CD14-positive monocyte (primary cell): ENCODE data around the gene CELSR3. TPM values are rescaled to one million over a fixed set of nuclear protein-coding genes. Genes with fewer than 3 reads are reported as not detected.

Experiments used
- DNase-seq, 3 donors: peaks; one replicate each; pipeline ENCODE4 v3.0.0-alpha.2; 2011 to 2022
- H2AFZ ChIP-seq: 2 replicates; pipeline ENCODE4 v1.6.0; 2012; ENCODE audit warnings: mild to moderate bottlenecking, low read depth, low read length, inconsistent platforms; ENCODE audit not compliant: insufficient read depth, poor library complexity, severe bottlenecking
- H3K27ac ChIP-seq, 2 donors: 1 replicate in 1 of 2; 2 replicates in 1 of 2; pipeline ENCODE4 v1.5.1; 2012 to 2013; ENCODE audit warnings: low read length in 2 of 2, control low read depth in 1 of 2, inconsistent platforms in 1 of 2, low read depth in 1 of 2, mild to moderate bottlenecking in 1 of 2
- H3K27me3 ChIP-seq, 2 donors: one replicate each; pipeline versions ENCODE4 v1.6.0 to v1.6.1; 2011 to 2013; ENCODE audit warnings: low read length in 2 of 2; ENCODE audit not compliant: control insufficient read depth in 2 of 2, insufficient read depth in 2 of 2
- H3K36me3 ChIP-seq, 2 donors: replicated peaks in 1 of 2; 1 replicate in 1 of 2; 2 replicates in 1 of 2; pipeline versions ENCODE4 v1.5.1 to v1.6.1; 2012 to 2013; ENCODE audit warnings: low read length in 2 of 2, control low read depth in 1 of 2, inconsistent platforms in 1 of 2, mild to moderate bottlenecking in 1 of 2; ENCODE audit not compliant: insufficient read depth in 2 of 2, control insufficient read depth in 1 of 2
- H3K4me1 ChIP-seq, 2 donors: 1 replicate in 1 of 2; 2 replicates in 1 of 2; pipeline versions ENCODE4 v1.5.1 to v1.6.1; 2012 to 2013; ENCODE audit warnings: low read length in 2 of 2, control low read depth in 1 of 2, inconsistent platforms in 1 of 2, mild to moderate bottlenecking in 1 of 2, moderate library complexity in 1 of 2; ENCODE audit not compliant: insufficient read depth in 2 of 2, control insufficient read depth in 1 of 2
- H3K4me2 ChIP-seq: replicated peaks from 2 replicates; pipeline ENCODE3; 2012; ENCODE audit warnings: low read length, moderate library complexity, mild to moderate bottlenecking; ENCODE audit not compliant: poor library complexity, severe bottlenecking; ENCODE audit errors: extremely low read depth
- H3K4me3 ChIP-seq, 3 experiments: fragments of 200-600 bp in 1 of 3; sonication (generic) in 1 of 3; replicated peaks in 1 of 3; 1 replicate in 2 of 3; 2 replicates in 1 of 3; pipeline ENCODE4 v1.5.1; 2011 to 2013; ENCODE audit warnings: low read length in 3 of 3, mild to moderate bottlenecking in 3 of 3, control low read depth in 2 of 3, low read depth in 2 of 3, inconsistent platforms in 1 of 3, moderate library complexity in 1 of 3
- H3K79me2 ChIP-seq: 2 replicates; pipeline ENCODE4 v1.6.0; 2012; ENCODE audit warnings: mild to moderate bottlenecking, control low read depth, inconsistent platforms, low read length, moderate library complexity; ENCODE audit not compliant: insufficient read depth
- H3K9ac ChIP-seq: 2 replicates; pipeline ENCODE4 v1.6.0; 2017; ENCODE audit warnings: low read length, mild to moderate bottlenecking; ENCODE audit not compliant: insufficient read depth, poor library complexity, severe bottlenecking
- H3K9me3 ChIP-seq, 2 donors: replicated peaks in 1 of 2; 1 replicate in 1 of 2; 2 replicates in 1 of 2; pipeline versions ENCODE4 v1.5.1 to v1.6.1; 2012 to 2013; ENCODE audit warnings: low read length in 2 of 2, control low read depth in 1 of 2; ENCODE audit not compliant: control insufficient read depth in 1 of 2, insufficient read depth in 1 of 2
- H4K20me1 ChIP-seq: 2 replicates; pipeline ENCODE4 v1.6.0; 2012; ENCODE audit warnings: mild to moderate bottlenecking, low read length, control low read depth, moderate library complexity; ENCODE audit not compliant: insufficient read depth
- H3K27ac Mint-ChIP-seq, 7 donors: one replicate each; pipeline ENCODE4 v1.8.0; 2020; ENCODE audit warnings: mild to moderate bottlenecking in 7 of 7, mixed read lengths in 7 of 7, moderate library complexity in 6 of 7, inconsistent platforms in 2 of 7
- H3K27me3 Mint-ChIP-seq, 3 donors: one replicate each; pipeline ENCODE4 v1.8.0; 2021 to 2022; ENCODE audit warnings: low read depth in 3 of 3, mild to moderate bottlenecking in 3 of 3, mixed read lengths in 3 of 3, moderate library complexity in 3 of 3, inconsistent platforms in 1 of 3
- H3K36me3 Mint-ChIP-seq, 2 donors: one replicate each; pipeline ENCODE4 v1.8.0; 2020; ENCODE audit warnings: mixed read lengths in 2 of 2, inconsistent platforms in 1 of 2, mild to moderate bottlenecking in 1 of 2
- H3K4me1 Mint-ChIP-seq: one replicate; pipeline ENCODE4 v1.8.0; 2020; ENCODE audit warnings: mild to moderate bottlenecking, mixed read lengths
- H3K4me3 Mint-ChIP-seq, 2 donors: one replicate each; pipeline ENCODE4 v1.8.0; 2020; ENCODE audit warnings: mild to moderate bottlenecking in 2 of 2, mixed read lengths in 2 of 2, moderate library complexity in 1 of 2
- H3K9me3 Mint-ChIP-seq, 7 donors: one replicate each; pipeline ENCODE4 v1.8.0; 2020 to 2022; ENCODE audit warnings: mixed read lengths in 7 of 7, mild to moderate bottlenecking in 6 of 7, moderate library complexity in 6 of 7, inconsistent platforms in 2 of 7
- CTCF ChIP-seq: fragments of 200-600 bp; IDR thresholded peaks from one replicate; pipeline ENCODE4 v1.8.0; 2022; ENCODE audit warnings: antibody characterized with exemption, mild to moderate bottlenecking
- WGBS: methylation state at CpG from one replicate; pipeline ENCODE4 v1.1.5; 2013; ENCODE audit warnings: missing lambda C conversion rate; ENCODE audit not compliant: insufficient coverage; 5-methylcytosine and 5-hydroxymethylcytosine counted together
- intact Hi-C, 2 donors: fragments of 100-400 bp; cut with micrococcal nuclease; formaldehyde crosslinking; loops; one replicate each; pipeline versions ENCODE4 v1.15.0 to v1.15.1; 2023
- polyA plus RNA-seq, 3 donors: library from polyadenylated mRNA; depleted of rRNA in 1 of 3; unstranded in 2 of 3; stranded (reverse) in 1 of 3; fragments of 300-500 nt in 2 of 3; fragments of >200 nt in 1 of 3; fragmentation: Illumina TruSeq in 2 of 3; gene quantifications; 1 replicate in 2 of 3; 2 replicates in 1 of 3; pipeline ENCODE4 v1.2.3, GENCODE V29; 2012 to 2021

Gene CELSR3
- polyA plus RNA-seq, 3 donors, result 0.95 TPM; not detected in 2

- intact Hi-C loops, result no loop called here
- Mint-ChIP-seq H3K36me3 (peaks cover 54 to 72% of the 10 kb centered on the region in 2 donors), H3K27ac (peak overlapping the region in 2 of 7 donors; percentile 10 to 22), H3K4me3 (no peak overlapping the region), H3K4me1 (no peaks in the 10 kb centered on the region), H3K9me3 (no peaks in the 10 kb centered on the region), H3K27me3 (peaks cover 0 to 1% (median 0%) of the 10 kb centered on the region in 3 donors)
- Histone ChIP-seq H3K27ac (no peak overlapping the region), H3K79me2 (peaks cover 57% of the 10 kb centered on the region), H3K4me3 (no peak overlapping the region), H2AFZ (no peak overlapping the region), H3K36me3 (peaks cover 64 to 87% of the 10 kb centered on the region in 2 donors), H3K9me3 (no peaks in the 10 kb centered on the region), H4K20me1 (peaks cover 93% of the 10 kb centered on the region), H3K9ac (no peak overlapping the region), H3K4me2 (no peak overlapping the region), H3K27me3 (no peaks in the 10 kb centered on the region), H3K4me1 (no peaks in the 10 kb centered on the region)
- no peak for TF ChIP-seq CTCF
- 90% methylated on average over 7 of the region's 9 CpGs for WGBS
- DNase-seq, result no peak
These were observed 32.7 kb upstream of the CELSR3 start for GRCh38 chr3:48695393-48695753.

- Histone ChIP-seq H3K27me3 (no peaks in the 10 kb centered on the region), H3K9ac (no peak overlapping the region), H3K9me3 (no peaks in the 10 kb centered on the region), H3K4me1 (no peaks in the 10 kb centered on the region), H3K36me3 (peaks cover 66 to 87% of the 10 kb centered on the region in 2 donors), H2AFZ (no peak overlapping the region), H4K20me1 (peaks cover 88% of the 10 kb centered on the region), H3K79me2 (peaks cover 51% of the 10 kb centered on the region), H3K4me3 (no peak overlapping the region), H3K4me2 (no peak overlapping the region), H3K27ac (no peak overlapping the region)
- peak overlapping the region in 2 of 7 donors; percentile 50 for H3K27ac Mint-ChIP-seq
- 97% methylated on average over 19 of the region's 23 CpGs for WGBS
- no peak overlapping the region for H3K4me3 Mint-ChIP-seq
- no peaks in the 10 kb centered on the region for H3K9me3 Mint-ChIP-seq
- no peaks in the 10 kb centered on the region for H3K4me1 Mint-ChIP-seq
- no peak for TF ChIP-seq CTCF
- peaks cover 57 to 72% of the 10 kb centered on the region in 2 donors for H3K36me3 Mint-ChIP-seq
- H3K27me3 Mint-ChIP-seq, result peaks cover 0 to 1% (median 0%) of the 10 kb centered on the region in 3 donors
- intact Hi-C loops, result no loop called here
- no peak for DNase-seq
These were observed 32.1 kb upstream of the CELSR3 start for GRCh38 chr3:48694610-48695392.
